ENCODE results near the gene MYO1H. TPM values are rescaled to one million over a fixed set of nuclear protein-coding genes. Genes with fewer than 3 reads are reported as not detected.

MYO1H gene
- total and polyA plus RNA-seq, 2 of the 8 experiments (the other 6 are each of a cell fraction or from before 2014, with no cell fraction given): 0.03 TPM; not detected in 1

- H4K5ac ChIP-seq (ENCODE audit: insufficient read length, low read depth, low read length): peak overlapping the region; percentile 98
- H3K36me3 ChIP-seq (ENCODE audit: control insufficient read depth in 2 of 4, insufficient read depth in 4 of 4, low read length in 3 of 4): peaks cover 0 to 4% (median under 1%) of the 10 kb centered on the region in 4 experiments; a peak in 2 of 8 replicates
- peak overlapping the region; percentile 87 to 98 for H3K4me2 ChIP-seq (ENCODE audit: insufficient read depth in 1 of 2, low read depth in 2 of 2, low read length in 2 of 2)
- H3K27me3 ChIP-seq (replicated peaks in 1 of 4; ENCODE audit: control insufficient read depth in 3 of 4, extremely low read depth in 1 of 4, insufficient read depth in 3 of 4, low read length in 3 of 4): no peaks in the 10 kb centered on the region
- 0 to 100% methylated on average over 1 to 10 of the region's 11 CpGs for WGBS, 2 experiments (ENCODE audit: extremely low coverage in 1 of 2, insufficient coverage in 1 of 2, insufficient read length in 1 of 2, insufficient replicate concordance in 2 of 2, low coverage in 1 of 2, low lambda C conversion rate in 2 of 2, missing lambda C conversion rate in 1 of 2)
- 0 out of 2 replicates have a peak overlapping the region, but pooled peaks have one; percentile 62 for H3K18ac ChIP-seq (ENCODE audit: extremely low read depth, low read length)
- no peak overlapping the region for H2BK120ac ChIP-seq (replicated peaks; ENCODE audit: low read depth, low read length)
- peak overlapping the region; percentile 37 to 92 (median 90) for H3K9ac ChIP-seq (replicated peaks in 1 of 4; ENCODE audit: extremely low read depth in 1 of 4, low read depth in 3 of 4, low read length in 3 of 4)
- peak overlapping the region; percentile 92 for H2BK5ac ChIP-seq (ENCODE audit: low read depth, low read length)
- peak overlapping the region; percentile 74 for H3K56ac ChIP-seq (replicated peaks; ENCODE audit: insufficient read length, low read depth, low read length)
- TF ChIP-seq EZH2 (IDR thresholded peaks at IDR 0.05; ENCODE audit: low read depth, low read length, severe bottlenecking) (no peak), JUND (IDR thresholded peaks at IDR 0.05; ENCODE audit: low read length) (no peak), EP300 (IDR thresholded peaks at IDR 0.05; ENCODE audit: borderline replicate concordance in 1 of 2, low read depth in 2 of 2, low read length in 2 of 2) (no peak), GABPA (IDR thresholded peaks at IDR 0.05; ENCODE audit: borderline replicate concordance, insufficient read depth, low read length) (no peak), CTBP2 (IDR thresholded peaks at IDR 0.05; ENCODE audit: borderline replicate concordance, insufficient read depth, insufficient read length, low read length) (no peak)
- peak overlapping the region; percentile 98 for H3K27ac ChIP-seq (ENCODE audit: low read depth, low read length)
- peaks cover 11% of the 10 kb centered on the region for H3K23me2 ChIP-seq (ENCODE audit: low read depth, low read length)
- H2AK5ac ChIP-seq (ENCODE audit: low read depth, low read length): no peak overlapping the region
- POLR2A ChIA-PET (ENCODE audit: partially characterized antibody): interaction anchor here (0.8 to 3.2 kb wide), 9 partner anchors 8 to 110 kb away, joined by 3 to 23 read pairs (median 5); no protein-coding TSS in a partner anchor
- H2BK12ac ChIP-seq (ENCODE audit: low read depth, low read length): peak overlapping the region; percentile 77; the same call in 1 of the 2 replicates
- H2BK20ac ChIP-seq (ENCODE audit: low read length): no peak overlapping the region
- no peak overlapping the region for H3K4ac ChIP-seq (replicated peaks; ENCODE audit: insufficient read length, low read depth, low read length)
- no peak for FAIRE-seq
- CTCF ChIA-PET (ENCODE audit: partially characterized antibody): interaction anchor here (0.6 to 19.5 kb wide), 4 partner anchors 10 to 90 kb away, joined by 4 to 245 read pairs (median 6); no protein-coding TSS in a partner anchor
- H4K20me1 ChIP-seq (replicated peaks in 1 of 2; ENCODE audit: control insufficient read depth in 1 of 2, insufficient read depth in 2 of 2, low read length in 2 of 2): peaks cover 6 to 22% of the 10 kb centered on the region in 2 experiments
- H3K14ac ChIP-seq (ENCODE audit: insufficient read length): no peak overlapping the region
- H3K23ac ChIP-seq (ENCODE audit: insufficient read length): no peak overlapping the region
- H3K9me3 ChIP-seq (ENCODE audit: insufficient read depth in 2 of 2, low read depth in 1 of 2, low read length in 1 of 2): no peaks in the 10 kb centered on the region
- peaks cover 14% of the 10 kb centered on the region for H3K79me1 ChIP-seq (ENCODE audit: low read depth, low read length)
- peak overlapping the region; percentile 62 for H4K91ac ChIP-seq (replicated peaks; ENCODE audit: insufficient read length, low read length)
- no peak for DNase-seq (ENCODE audit: low read depth in 1 of 2, low spot score in 2 of 2)
- H3K4me3 ChIP-seq (ENCODE audit: extremely low read depth in 1 of 4, insufficient read depth in 2 of 4, low read depth in 3 of 4, low read length in 4 of 4): peak overlapping the region; percentile 92 to 97 (median 94)
- H2AFZ ChIP-seq (ENCODE audit: low read length): no peak overlapping the region
- peaks cover 42 to 67% of the 10 kb centered on the region in 2 experiments for H3K79me2 ChIP-seq (ENCODE audit: control insufficient read depth in 1 of 2, insufficient read depth in 2 of 2, low read length in 2 of 2)
- peak overlapping the region; percentile 84; the same call in 1 of the 2 replicates for H2BK15ac ChIP-seq (ENCODE audit: low read length)
- peaks cover 0 to 10% (median 5%) of the 10 kb centered on the region in 4 experiments; a peak in 4 of 7 replicates for H3K4me1 ChIP-seq (replicated peaks in 1 of 4; ENCODE audit: control insufficient read depth in 3 of 4, insufficient read depth in 4 of 4, low read length in 3 of 4)
- peak overlapping the region; percentile 99; the same call in 1 of the 2 replicates for H4K8ac ChIP-seq (ENCODE audit: extremely low read depth, insufficient read depth, low read length)
These were observed 129.1 kb downstream of the MYO1H start for GRCh38 chr12:109476807-109477184.
